GM18502 (cell line): ENCODE data around the gene NKAIN4.

ENCODE experiments used
- ATAC-seq: cut with Tn5 transposase; IDR thresholded peaks from one replicate; pipeline ENCODE4 v1.9.1; 2021; ENCODE audit warnings: mild to moderate bottlenecking; ENCODE audit not compliant: unreplicated experiment, poor library complexity

The NKAIN4 gene

DNA sequence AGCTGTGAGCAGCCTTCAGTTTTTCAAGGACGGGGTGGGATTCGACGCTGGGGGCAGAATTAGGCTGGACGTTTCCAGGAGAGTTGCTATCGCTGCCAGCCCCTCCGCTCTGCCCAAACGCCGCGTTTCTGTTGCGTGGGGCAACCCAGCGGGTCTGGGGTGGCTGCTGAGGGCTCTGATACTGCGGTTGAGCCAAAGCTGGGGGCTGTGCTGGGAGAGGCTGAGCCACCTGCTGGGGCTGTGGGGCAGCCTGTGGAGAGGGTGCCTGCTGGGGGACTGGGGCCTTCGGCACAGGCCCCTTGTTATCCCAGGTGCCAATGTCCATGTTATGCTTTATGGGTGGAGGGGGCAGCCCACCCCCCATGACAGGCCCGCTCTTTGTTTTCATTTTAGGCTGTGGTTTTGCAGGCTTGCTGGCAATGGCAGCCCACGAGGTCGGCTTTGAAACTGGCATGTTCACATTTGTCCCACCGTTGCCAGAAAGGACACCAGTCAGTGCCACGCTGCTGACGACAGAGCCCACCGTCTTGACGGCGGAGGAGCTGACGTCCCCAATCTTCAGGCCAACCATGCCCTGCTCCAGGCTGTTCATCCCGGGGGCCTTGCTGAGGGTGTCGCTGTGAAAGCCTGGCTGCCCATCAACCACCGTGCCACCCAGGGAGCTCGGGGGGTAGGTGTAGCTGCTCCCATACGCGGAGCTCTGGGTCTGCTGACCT, 51.3 kb downstream of the NKAIN4 start:
- no peak for ATAC-seq

DNA sequence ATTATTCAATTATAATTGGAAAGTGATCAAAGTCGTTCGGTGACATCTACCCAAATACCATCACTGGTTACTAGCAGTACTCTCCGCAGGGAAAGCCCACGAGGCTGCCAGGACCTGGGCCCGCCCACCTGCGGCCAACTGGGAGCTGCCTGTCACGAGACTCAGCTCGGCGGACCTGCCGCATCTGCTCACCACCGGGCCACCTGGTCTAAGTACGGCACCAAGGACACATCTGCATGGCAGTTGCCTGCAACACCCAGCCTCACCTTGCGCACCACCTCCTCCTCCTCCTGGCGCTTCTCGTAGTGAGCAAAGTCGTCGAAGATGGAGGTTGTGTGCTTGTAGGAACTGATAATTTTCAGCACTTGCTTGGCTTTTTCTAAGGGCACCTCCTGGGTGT, 52.2 kb downstream of the NKAIN4 start:
- ATAC-seq = no peak

DNA sequence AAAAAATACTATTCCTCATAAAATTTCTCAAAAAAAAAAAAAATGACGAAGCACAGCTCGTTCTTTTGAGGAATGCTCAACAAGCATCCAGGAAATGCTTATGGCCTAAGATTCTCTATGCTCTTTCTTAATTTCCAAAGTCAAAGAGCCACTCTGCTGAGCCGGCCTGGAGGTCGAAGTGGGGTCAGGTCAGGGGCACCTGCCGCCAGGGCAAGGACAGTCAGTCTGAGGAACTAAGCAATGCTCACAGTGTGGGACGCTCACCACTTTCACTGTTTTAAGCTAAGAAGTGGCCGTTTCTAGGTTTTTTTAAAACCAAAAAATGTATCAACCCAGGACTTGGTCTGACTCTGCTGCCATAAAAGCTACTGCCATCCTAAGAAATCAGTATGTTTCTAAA, 55.7 kb downstream of the NKAIN4 start:
- ATAC-seq = no peak

DNA sequence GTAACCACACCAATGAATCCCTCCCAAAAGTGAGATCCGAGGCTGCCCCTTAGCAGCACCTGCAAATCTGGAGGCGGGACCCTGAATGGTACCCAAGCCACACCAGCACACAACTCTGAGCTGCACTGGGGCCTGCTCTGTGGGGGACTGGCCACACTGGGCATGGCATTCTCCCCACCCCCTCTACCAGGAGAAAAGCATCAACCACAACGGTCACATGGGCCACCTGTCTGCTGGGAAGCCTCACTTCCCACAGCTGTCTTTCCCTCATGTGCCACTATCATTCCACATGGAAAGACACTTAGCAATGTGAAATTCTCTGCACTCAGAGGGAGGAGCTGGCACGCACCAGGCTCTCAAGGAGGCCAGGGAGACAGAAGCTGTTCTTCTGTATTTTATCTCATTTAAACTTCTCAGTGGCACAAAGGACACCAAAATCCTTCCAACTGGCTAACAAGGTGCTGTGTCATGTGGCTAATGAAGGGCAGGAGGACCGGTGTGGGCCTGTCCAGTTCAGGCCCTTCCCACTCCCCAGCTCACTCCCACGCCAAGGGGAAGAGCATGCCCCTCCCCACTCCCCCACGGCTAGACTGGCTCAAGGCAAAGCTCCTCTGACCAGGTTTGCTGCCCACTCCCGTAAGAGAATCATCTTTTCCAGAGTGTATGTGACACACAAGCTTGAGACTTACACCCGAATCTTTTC, 57.3 kb downstream of the NKAIN4 start:
- ATAC-seq = no peak

DNA sequence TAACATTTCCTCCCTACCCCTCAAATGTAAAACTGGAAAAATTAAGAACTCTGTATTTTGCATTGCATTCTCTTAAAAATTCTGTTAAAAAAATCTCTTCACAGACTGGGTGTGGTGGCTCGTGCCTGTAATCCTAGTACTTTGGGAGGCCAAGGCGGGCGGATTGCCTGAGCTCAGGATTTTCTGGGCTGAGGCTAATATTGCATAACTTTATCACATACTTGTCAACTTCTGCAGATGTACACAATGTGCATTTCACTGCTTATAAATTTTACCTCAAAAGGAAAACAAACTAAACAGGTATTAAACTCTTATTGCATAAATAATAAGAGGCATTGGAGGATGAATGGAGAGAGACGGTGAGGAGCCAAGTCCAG, 59.5 kb downstream of the NKAIN4 start:
- ATAC-seq = no peak

DNA sequence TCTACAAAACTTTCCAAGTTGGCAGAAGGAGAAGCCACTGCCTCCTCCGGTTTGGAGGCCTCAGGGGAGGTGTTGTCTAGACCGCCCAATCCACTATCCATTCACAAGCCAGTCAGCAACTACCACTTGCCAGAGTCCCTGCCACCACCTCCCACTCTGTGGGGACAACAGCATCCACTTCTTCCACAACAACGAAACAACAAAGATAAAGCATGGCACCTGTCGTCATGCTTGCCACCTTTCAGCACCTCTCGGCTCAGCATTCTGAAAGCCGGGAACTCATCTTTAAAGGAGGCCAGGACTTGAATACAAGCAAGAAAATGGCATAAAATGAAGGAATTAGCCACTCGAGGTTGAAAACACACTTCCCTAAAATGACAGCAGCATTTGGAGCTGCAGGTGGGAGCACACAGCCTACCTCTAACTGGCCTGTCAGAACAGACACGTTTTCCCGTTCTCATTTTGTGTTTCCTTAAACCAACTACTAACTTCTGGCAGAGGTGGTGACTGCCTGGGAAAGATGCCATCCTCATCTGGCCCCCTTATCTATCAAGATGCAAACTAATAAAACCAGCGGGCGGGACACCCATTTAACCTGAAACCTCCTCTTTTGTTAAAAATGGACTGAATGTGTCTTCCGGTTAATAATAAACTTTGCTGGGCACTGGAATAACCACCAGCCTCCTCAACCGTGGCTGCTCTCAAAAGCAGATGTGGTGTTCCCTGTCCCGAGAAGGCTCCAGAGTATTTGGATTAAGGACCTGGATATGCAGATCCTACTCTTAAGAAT, 60.1 kb downstream of the NKAIN4 start:
- no peak for ATAC-seq

DNA sequence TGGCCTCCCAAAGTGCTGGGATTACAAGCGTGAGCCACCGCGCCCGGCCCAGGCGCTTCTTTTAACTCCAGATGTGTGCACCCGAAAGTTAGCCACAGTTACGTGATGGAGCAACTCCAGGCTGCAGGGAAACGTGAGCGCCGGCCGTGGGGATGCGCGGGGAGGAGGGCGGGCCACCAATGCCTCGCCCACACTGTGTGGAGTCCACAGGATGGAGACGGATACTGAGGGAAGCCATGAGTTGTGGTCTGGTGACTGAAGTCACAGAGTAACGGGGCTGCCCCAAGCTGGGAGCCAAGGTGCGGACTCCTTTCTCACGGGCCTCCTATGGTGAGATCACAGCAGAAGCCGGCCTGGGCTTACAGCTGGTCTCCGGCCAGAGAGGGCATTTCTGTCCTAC, 61.5 kb downstream of the NKAIN4 start:
- no peak for ATAC-seq

DNA sequence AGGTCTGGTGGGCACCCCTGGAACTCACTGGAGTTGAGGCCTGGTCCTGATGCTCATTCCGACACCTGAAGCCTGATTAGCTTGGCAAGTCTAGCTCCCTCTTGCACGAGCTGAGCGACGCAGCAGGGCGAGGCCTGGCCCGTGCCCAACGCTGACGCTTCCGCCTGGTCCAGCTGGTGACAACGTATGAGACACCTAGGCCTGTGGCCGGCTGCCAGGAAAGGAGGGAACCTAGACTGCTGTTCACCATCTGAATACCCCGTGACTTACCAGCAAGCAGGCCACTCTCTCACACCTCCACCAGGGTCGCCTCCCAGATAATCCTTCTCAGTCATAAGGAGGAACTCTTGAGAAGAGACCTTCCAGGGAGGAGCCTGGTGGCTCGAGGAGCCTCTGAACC, 62.9 kb downstream of the NKAIN4 start:
- no peak for ATAC-seq

DNA sequence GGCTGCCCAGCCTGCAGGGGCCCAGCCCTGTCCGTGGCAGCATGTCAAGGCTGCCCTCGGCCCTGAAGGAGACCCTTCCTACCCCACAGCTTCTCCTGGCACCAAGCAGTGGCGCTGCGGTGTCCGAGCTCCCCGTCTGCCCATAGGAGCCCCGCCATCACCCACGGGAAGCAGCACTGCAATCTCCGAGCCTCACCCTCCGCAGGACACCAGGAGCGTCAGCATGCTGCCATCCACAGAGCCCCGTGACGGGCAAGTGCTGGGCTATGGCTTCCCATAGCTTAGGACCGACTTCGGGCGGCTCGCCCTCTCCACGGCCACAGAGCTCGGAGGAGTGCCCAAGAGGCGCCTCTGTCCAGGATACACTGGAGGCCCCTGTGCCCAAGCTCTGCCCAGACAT, 63.4 kb downstream of the NKAIN4 start:
- ATAC-seq = no peak
